Ishikawa (cell line): ENCODE results near the gene EXT2.

Experiments
- EGR1 ChIP-seq: IDR thresholded peaks from 2 replicates; pipeline ENCODE4 v1.6.1; 2012
- EP300 ChIP-seq: IDR thresholded peaks from 2 replicates; pipeline ENCODE4 v1.6.1; 2012; ENCODE audit warnings: borderline replicate concordance
- RAD21 ChIP-seq: IDR thresholded peaks from 2 replicates; pipeline ENCODE4 v1.6.1; 2012; ENCODE audit warnings: low read depth
- ZBTB7A ChIP-seq: IDR thresholded peaks from 2 replicates; pipeline ENCODE4 v1.6.1; 2012; ENCODE audit warnings: low read depth

GRCh38 chr11:44138980-44139379 is 43.5 kb downstream of the EXT2 start:
- no peak for TF ChIP-seq EP300
- TF ChIP-seq RAD21: no peak
- TF ChIP-seq ZBTB7A: no peak
- TF ChIP-seq EGR1: no peak
